HG02642 (cell line): Measurements from ENCODE around the gene GBA2.
A peak's percentile ranks its signal among the peaks of the same experiment; 100 is the strongest.

Source experiments
- ATAC-seq: cut with Tn5 transposase; IDR thresholded peaks from one replicate; pipeline ENCODE4 v1.9.1; 2021; ENCODE audit warnings: mild to moderate bottlenecking; ENCODE audit not compliant: unreplicated experiment, poor library complexity

GBA2 gene

DNA sequence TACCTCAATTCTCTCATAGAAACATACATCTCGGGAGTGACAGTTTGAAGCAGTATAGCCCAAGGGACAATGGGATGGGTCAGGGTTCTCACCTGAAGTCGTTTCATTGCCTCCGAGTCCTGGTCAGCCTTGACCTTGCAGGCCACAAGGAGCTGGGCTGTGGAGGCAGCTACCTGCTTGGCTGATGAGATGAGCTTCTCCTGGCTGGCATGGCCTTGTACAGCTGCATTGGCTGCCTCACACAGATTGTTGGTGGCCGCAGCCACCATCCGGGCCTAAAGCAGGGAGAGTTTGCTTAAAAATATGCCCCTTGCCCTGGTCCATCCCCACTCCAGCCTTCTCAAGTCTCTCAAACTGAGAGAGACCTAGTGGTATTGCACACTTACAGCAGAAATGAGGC lies 50.8 kb downstream of the GBA2 start:
- no peak for ATAC-seq

DNA sequence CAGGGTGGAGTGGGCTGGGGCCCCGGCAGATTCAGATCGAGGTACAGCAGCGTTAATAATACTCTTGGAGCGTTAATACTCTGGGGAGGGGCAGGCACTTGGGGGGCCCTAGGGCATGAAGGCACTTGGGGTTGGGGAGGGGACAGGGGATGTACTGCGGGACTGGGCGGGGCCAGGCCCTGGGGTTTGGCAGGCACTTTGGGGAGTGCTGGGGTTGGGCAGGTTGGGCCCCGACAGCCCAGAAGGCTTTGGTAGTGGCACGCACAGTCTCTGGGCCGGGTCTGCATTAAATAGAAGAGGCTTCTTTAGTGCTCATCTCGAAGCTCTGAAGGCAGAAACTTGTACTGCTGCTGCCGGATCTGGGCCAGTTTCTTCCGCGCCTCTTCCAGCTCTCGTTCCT lies 51.5 kb downstream of the GBA2 start:
- ATAC-seq = no peak

DNA sequence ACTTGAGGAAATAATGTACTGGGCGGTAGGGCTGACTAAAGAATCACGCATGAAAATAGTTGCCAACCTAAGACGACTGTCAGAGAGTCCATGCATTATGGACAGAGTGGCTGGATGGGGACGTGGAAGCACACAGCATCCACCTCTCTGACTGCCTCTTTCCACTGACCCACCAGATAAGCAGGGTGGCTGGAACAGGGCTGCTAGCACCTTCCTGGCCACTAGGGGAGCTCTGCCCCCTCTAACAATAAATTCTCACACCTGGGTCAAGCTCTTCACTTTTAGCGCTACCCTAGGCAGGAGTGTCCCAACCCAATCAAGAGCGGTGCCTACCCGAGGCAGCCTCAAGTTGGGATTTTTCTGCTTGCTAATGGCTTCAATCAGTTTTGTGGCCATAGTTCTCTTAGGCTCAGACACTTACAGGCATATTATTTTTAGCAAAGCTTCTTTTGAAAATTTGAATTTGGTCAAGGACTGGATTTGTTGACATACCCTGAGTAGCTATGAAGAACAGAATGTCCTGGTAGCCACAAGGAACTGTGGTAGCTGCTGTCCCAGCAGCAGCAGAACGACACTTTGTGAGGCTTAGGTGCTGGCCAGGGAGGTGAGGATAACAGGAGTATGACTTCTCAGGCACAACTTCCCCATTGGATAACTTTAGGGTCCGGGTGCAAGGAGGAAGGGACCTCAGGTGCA lies 52.4 kb downstream of the GBA2 start:
- ATAC-seq = peak; percentile 78

DNA sequence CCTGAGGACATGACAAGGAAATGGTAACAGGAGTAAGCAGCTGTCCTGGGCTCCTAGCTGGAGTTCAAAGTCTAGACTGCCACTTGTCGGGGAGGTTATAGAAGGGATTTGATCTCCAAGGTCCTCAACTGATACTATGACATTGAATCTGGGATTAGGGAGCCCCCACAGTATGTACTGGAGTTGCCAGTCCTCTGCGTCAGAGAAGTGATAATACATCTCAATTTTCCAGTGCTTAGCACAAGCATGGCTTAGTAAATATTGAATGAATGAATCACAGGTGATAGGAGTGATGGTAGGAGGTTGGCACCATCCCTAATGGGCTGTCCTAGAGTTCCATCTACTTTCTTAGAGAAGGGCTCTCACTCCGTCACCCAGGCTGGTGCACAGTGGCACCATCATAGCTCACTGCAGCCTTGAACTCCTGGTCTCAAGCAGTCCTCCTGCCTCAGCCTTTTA lies 53.1 kb downstream of the GBA2 start:
- ATAC-seq = no peak

DNA sequence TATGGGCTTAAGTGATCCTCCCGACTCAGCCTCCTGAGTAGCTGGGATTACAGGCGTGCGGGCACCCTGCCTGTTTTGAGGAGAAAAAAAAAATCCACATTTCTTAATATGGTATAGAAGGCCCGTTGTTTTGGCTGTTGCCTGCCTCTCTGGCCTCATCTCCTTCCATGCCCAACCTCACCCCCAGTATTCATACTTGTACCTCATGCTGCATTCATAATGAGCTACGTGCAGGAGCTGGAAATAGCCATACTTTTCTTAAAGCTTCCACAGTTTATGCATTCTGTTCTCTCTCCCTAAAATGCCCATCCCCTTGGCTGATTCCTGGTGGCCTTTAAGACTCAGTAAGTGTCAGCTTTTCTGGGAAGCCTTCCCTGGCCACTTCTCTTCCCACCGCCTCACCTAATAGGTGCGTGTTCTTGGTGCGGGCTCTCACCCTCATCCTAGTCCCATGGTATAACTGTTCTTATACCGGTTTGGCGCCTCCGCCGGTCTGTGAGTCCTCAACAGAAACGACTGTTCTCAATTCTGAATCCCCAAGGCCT lies 57.2 kb downstream of the GBA2 start:
- no peak for ATAC-seq

DNA sequence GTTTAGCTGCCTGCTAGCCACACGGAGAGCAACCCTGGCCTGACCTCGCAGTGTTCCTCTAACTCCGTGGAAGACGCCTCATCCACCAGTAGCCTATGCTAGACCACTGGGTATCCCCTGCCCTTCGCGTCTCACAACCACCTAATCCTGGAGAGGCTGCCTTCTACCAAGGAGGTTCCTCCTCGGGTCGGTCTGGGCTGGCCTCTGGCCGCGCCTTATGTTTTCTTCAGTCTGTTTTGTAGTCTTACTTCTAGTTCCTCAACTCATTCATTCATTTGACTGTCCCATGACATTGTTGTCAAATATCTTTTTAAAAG lies 57.7 kb downstream of the GBA2 start:
- ATAC-seq = no peak

DNA sequence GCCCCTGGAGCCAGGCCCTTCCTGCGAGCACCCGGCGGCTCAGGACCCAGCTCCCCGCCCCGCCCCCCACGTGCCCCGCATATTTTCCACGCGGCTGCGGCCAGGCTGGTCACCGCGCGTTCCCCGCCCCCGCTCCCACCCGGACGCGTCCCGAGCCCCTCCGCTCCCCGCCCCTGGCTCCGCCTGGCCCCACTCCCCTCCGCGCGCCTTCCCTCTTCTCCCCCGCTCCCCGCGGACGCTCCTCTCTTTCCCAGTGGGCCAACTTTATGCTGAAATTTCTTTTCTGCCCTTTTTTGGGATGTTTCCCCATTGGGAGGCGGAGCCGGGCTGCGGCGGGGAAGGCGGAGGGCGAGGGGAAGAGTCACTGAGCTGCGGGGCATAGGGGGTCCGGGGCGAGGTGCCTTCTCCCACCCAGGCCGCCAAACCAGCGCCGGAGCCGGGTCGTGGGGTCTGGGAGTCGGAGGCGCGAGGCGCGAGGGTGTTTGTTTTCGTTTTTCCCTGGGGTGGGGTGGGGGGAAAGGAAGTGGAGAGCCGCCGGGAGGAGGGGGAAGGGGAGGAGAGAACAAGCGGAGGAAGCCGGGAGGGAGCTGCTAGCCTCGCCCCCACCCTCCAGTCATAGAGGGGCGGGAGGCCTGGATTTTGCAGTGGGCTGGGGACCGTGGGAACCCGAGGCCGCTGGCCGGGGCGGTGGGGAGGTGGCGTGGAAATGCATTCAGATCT lies 58.3 kb downstream of the GBA2 start:
- no peak for ATAC-seq

DNA sequence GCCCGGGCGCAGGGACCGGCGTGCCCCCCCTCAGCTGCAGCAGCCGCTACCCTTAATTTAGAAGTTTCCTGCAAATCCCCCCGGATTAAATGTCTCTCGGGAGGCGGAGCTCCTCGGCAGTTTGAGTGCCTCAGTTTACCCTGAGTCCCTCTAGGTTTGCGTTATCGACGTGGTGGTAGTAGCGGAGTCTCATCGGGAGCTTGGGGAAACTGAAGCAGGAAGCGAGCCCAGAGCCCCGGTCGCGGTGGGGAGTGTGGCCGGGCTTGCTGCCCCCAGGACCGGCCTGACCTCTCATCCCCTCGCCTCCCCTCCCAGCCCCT lies 58.8 kb downstream of the GBA2 start:
- no peak for ATAC-seq

DNA sequence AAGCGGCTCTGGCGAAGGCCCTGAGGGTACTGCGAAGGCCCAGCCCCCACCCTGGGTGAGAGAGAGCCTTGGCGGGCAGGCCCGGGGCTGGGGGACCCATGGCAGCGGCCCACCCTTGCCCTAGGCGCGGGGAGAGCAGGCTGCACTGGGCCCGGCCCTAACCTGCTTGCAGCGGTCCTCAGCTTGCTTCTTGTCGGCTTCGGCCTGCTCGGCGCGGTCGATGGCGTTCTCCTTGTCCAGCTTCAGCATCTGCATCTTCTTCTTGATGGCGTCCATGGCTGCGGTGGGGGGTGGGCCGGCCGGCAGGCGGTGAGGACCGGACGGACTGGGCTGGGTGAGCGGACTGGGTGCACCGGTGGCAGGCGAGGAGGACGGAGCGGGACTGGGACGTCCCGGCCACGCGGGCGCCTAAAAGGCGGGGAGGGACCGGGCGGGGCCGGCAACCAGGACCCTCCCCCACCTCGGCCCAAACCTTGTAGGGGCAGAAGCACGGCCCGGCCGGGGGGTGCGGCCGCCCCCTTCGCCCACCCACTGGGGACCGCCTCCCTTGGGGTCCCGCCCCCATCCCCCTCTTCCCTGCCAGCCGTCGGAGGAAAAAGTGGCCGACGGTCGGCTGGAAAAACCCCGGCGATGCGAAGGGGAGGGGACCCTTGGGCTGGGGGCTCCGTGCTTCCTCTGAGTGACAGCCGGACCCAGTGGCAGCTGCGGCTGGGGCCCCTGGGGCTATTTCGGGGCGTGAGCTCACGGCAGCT lies 59.3 kb downstream of the GBA2 start, which contains the start of gene TPM2:
TSS of gene TPM2 (minus strand) at position 384 of the 752 bp plus-strand sequence. CDS start at position 276, 108 bp downstream.
- no peak for ATAC-seq

DNA sequence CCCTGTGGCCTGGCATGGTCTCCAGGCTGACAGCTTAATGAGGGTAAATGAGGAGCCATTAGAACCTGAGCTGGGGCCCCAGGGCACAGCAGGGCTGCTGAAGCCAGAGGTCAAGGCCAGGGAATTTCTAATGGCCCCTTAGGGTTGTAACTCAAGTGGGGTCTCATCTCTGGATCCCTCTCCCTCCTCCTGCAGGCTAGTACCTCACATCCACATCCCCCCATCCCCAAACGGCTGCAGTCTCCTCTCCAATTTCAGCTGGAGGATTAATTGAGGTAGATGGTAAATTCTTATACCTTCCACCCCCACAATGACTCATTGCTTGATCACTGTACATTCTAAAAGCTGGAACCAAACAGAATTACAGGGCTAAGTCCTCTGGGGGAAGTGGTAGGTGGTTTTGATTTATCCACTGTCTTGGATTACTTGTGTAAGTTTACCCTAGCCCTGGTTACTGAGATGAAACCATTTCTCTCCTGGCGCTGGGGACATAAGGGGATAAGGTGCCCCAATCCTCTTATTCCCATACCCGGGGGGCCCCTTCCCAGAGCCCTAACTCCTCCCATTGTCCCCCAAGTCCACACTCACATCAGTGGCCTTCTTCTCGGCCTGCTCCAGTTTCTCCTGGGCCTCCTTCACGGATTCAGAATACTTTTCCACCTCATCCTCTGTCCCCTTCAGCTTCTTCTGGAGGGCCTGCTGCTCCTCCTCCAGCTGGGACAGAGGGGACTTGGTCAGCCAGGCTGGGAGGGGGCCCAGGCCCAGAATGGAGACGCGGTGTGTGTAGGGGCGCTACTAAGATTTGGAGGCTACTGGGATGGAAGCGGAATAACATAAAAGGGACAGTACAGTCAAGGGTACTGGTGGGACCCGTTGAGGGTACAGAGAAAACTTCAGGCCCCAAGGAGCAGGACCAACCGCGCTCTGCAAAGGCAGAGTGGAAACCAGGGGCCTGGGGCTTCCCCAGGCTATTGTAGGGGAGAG lies 60.2 kb downstream of the GBA2 start:
- no peak for ATAC-seq

DNA sequence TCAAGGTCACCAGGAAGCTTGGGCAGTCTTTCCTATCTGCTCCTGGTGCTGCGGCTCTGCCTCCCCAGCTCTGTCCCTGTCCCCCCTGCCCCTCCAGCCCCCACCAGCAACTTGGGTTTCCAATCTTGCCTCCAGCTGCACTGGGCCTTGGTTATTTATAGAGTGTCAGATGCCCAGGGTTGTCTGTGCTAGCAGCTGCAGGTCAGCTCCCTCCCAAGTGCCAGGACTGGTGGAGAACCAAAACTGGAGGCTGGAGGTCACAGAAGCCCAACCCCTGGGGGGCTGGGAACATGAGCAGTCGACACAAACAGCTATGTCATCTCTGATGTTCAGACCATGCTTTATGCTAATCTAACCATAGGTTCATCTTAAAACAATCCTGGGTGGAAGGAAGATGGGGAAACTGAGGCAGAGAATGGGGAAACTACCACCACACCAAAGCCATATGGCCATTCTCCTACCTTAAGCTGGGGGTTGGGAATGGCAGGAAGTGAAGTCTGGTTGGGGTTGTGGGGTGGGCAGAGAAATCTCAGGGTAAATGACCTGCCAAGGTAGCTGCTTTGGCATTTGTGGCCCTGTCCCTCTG lies 61.0 kb downstream of the GBA2 start:
- no peak for ATAC-seq

DNA sequence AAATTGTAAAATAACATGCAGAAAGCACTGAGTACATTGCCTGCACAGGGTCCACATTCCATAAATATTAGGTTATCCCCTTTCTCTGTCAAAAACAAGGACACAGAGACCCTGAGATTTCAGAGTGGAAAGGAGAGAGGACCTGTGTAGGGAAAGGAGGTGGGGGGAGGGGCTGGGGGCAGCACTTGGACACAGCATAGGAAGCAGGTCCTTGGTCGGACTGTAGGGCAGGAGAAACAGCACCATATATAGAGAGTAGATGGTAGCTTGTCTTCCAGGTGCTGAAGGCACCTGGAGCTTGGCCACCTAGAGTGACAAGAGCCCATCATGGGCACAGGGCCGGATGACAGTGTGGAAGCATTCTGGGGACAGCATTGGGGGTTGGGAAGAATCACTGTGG lies 61.7 kb downstream of the GBA2 start:
- ATAC-seq = no peak
